Peyer's patch (tissue), 4 donors: ENCODE data around the gene SMYD3.

Experiments used
- CTCF ChIP-seq, 6 experiments: fragments of 450-650 bp in 4 of 6; fragments of 200-600 bp in 2 of 6; sonication (generic) in 1 of 6; IDR thresholded peaks; one replicate each; pipeline ENCODE4 v1.5.1; 2017 to 2019; ENCODE audit warnings: antibody characterized with exemption in 6 of 6, mild to moderate bottlenecking in 3 of 6, moderate library complexity in 1 of 6
- POLR2A ChIP-seq, 2 donors: fragments of 450-650 bp; IDR thresholded peaks; one replicate each; pipeline ENCODE4 v1.5.1; 2017; ENCODE audit warnings: antibody characterized with exemption in 2 of 2, mild to moderate bottlenecking in 2 of 2, moderate library complexity in 2 of 2

- TF ChIP-seq CTCF (IDR thresholded peaks at IDR 0.05) (no peak), POLR2A (IDR thresholded peaks at IDR 0.05) (no peak)
These were observed 361.2 kb downstream of the SMYD3 start for GRCh38 chr1:246145900-246146299.
